Gastrocnemius medialis (tissue), 4 donors: Measurements from ENCODE around the gene VMP1. TPM values are rescaled to one million over a fixed set of nuclear protein-coding genes. Genes with fewer than 3 reads are reported as not detected.

Source experiments
- ATAC-seq, 2 donors: fragments of 150-250 bp; one replicate each; pipeline ENCODE4 v1.9.1; 2016
- DNase-seq, 2 donors: peaks; one replicate each; pipeline ENCODE4 v3.0.0-alpha.2; 2019
- H3K27ac ChIP-seq, 4 donors: fragments of 200-600 bp; sonication (generic); 1 replicate in 1 of 4; 2 replicates in 3 of 4; pipeline ENCODE4 v1.5.1; 2016 to 2018; ENCODE audit warnings: mild to moderate bottlenecking in 2 of 4, moderate library complexity in 1 of 4
- H3K27me3 ChIP-seq, 3 donors: fragments of 200-600 bp; sonication (generic) in 2 of 3; 1 replicate in 1 of 3; 2 replicates in 2 of 3; pipeline versions ENCODE4 v1.5.1 to v1.6.0; 2016 to 2019; ENCODE audit warnings: mild to moderate bottlenecking in 1 of 3, moderate library complexity in 1 of 3
- H3K36me3 ChIP-seq, 2 donors: fragments of 200-600 bp; sonication (generic) in 1 of 2; one replicate each; pipeline ENCODE4 v1.5.1; 2017 to 2018
- H3K4me1 ChIP-seq, 2 donors: fragments of 200-600 bp; sonication (generic) in 1 of 2; one replicate each; pipeline ENCODE4 v1.5.1; 2016 to 2017; ENCODE audit warnings: mild to moderate bottlenecking in 2 of 2
- H3K4me3 ChIP-seq, 4 donors: fragments of 200-600 bp; sonication (generic) in 3 of 4; 1 replicate in 1 of 4; 2 replicates in 3 of 4; pipeline ENCODE4 v1.5.1; 2016 to 2019; ENCODE audit warnings: mild to moderate bottlenecking in 2 of 4
- H3K9me3 ChIP-seq, 3 donors: fragments of 200-600 bp; sonication (generic) in 2 of 3; 1 replicate in 1 of 3; 2 replicates in 2 of 3; pipeline ENCODE4 v1.5.1; 2016 to 2019
- POLR2A ChIP-seq, 2 donors: fragments of 450-650 bp; IDR thresholded peaks; one replicate each; pipeline ENCODE4 v1.6.1; 2017; ENCODE audit warnings: antibody characterized with exemption in 2 of 2, mild to moderate bottlenecking in 2 of 2, moderate library complexity in 2 of 2
- in situ Hi-C, 4 donors: fragments of 200-750 bp; cut with MboI; loops; one replicate each; pipeline versions ENCODE4 v1.15.0 to v1.8.0; 2017; ENCODE audit warnings: low sequenced_read_pairs in 4 of 4
- intact Hi-C: fragments of 100-400 bp; cut with DNase I; formaldehyde crosslinking; loops from one replicate; pipeline ENCODE4 v1.15.1; 2023; ENCODE audit warnings: low total_unique reads
- total RNA-seq, 4 donors: library from RNA; depleted of rRNA; stranded (reverse); fragments of >200 nt; gene quantifications; one replicate each; pipeline versions ENCODE4 v1.1.0 to v1.2.3, GENCODE V29; 2016
- TF ChIP-seq, protein P1 (sequence below), 5 experiments: fragments of 450-650 bp in 3 of 5; fragments of 200-600 bp in 2 of 5; sonication (generic) in 2 of 5; IDR thresholded peaks in 4 of 5; conservative IDR thresholded peaks in 1 of 5; 1 replicate in 4 of 5; 2 replicates in 1 of 5; pipeline ENCODE4 v1.5.1; 2016 to 2019; ENCODE audit warnings: antibody characterized with exemption in 5 of 5, mild to moderate bottlenecking in 3 of 5, moderate library complexity in 3 of 5

The VMP1 gene
- total RNA-seq, 4 donors from 2014 or later, result 39.2 to 55.0 (median 48.4) TPM

DNA sequence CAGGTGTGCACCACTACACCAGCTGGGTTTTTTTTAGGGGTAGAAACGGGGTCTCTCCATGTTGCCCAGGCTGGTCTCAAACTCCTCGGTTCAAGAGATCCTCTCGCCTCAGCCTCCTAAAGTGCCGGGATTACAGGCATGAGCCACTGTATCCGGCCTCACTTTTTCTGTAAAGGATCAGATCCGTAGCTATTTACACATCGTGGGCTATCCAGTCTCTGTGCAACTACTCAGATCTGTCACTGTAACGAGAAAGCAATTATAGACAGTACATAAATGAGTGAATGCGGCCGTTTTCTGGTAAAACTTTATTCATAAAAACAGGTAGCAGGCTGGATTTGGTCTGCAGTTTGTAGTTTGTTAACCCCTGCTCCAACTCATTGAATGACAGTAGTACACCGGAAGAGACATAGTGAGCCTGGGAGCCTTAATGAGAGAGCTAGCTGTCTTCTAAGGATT is 44.5 kb downstream of the VMP1 start:
- intact Hi-C loops, result loop anchor here (2.0 to 5.0 kb wide), 3 partner anchors 87 to 285 kb away; no protein-coding TSS in a partner anchor
- Histone ChIP-seq H3K4me3 (no peak overlapping the region), H3K36me3 (no peaks in the 10 kb centered on the region), H3K27me3 (no peaks in the 10 kb centered on the region), H3K4me1 (peaks cover 6 to 8% of the 10 kb centered on the region in 2 donors), H3K27ac (peak overlapping the region in 1 of 4 donors; percentile 22), H3K9me3 (no peaks in the 10 kb centered on the region)
- TF ChIP-seq, protein P1, sequence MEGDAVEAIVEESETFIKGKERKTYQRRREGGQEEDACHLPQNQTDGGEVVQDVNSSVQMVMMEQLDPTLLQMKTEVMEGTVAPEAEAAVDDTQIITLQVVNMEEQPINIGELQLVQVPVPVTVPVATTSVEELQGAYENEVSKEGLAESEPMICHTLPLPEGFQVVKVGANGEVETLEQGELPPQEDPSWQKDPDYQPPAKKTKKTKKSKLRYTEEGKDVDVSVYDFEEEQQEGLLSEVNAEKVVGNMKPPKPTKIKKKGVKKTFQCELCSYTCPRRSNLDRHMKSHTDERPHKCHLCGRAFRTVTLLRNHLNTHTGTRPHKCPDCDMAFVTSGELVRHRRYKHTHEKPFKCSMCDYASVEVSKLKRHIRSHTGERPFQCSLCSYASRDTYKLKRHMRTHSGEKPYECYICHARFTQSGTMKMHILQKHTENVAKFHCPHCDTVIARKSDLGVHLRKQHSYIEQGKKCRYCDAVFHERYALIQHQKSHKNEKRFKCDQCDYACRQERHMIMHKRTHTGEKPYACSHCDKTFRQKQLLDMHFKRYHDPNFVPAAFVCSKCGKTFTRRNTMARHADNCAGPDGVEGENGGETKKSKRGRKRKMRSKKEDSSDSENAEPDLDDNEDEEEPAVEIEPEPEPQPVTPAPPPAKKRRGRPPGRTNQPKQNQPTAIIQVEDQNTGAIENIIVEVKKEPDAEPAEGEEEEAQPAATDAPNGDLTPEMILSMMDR (IDR thresholded peaks at IDR 0.05 in 4 of 5, conservative IDR thresholded peaks at IDR 0.05 in 1 of 5), result no peak
- in situ Hi-C loops, result no loop called here
- no peak for ATAC-seq
- DNase-seq, result no peak

DNA sequence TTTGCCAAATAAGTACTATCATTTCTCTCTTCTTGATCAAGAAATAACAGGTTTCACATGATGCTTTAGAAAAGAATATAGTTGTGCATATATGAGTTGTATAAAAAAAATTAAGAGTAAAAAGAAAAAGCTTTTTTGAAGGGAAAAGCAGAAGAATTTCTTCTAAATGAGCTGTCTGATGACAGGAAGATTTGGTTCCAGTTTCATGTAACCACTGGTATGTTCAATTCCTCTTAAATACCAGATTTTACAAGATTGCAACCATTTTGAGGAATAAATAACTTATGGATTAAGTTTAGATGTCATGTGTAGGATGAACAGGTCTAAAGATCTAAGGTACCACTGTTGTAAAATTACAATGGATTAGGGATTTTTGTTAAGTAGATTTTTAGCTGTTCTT is 45.0 kb downstream of the VMP1 start:
- TF ChIP-seq, protein P1 (IDR thresholded peaks at IDR 0.05 in 4 of 5, conservative IDR thresholded peaks at IDR 0.05 in 1 of 5), result no peak
- TF ChIP-seq POLR2A (IDR thresholded peaks at IDR 0.05), result no peak
- Histone ChIP-seq H3K9me3 (no peaks in the 10 kb centered on the region), H3K4me3 (no peak overlapping the region), H3K4me1 (peaks cover 6 to 8% of the 10 kb centered on the region in 2 donors), H3K27me3 (no peaks in the 10 kb centered on the region), H3K27ac (peak overlapping the region in 1 of 4 donors; percentile 22), H3K36me3 (no peaks in the 10 kb centered on the region)
- intact Hi-C loops, result loop anchor here (2.0 to 5.0 kb wide), 3 partner anchors 86 to 285 kb away; no protein-coding TSS in a partner anchor
- in situ Hi-C loops, result no loop called here
- ATAC-seq, result no peak
- no peak for DNase-seq

DNA sequence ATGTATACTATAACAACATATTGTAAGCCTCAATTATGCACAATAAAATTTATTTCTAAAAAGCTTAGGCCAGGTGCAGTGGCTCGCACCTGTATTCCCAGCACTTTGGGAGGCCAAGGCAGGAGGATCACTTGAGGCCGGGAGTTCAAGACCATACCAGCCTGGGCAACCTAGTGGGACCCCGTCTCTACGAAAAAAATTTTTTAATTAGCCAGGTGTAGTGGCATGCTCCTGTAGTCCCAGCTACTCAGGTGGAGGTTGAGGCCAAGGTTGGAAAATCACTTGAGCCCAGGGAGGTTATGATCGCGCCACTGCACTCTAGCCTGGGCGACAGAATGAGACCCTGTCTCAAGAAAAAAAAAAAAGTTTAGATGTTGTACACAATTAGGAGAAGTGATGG is 45.5 kb downstream of the VMP1 start:
- in situ Hi-C loops, result no loop called here

DNA sequence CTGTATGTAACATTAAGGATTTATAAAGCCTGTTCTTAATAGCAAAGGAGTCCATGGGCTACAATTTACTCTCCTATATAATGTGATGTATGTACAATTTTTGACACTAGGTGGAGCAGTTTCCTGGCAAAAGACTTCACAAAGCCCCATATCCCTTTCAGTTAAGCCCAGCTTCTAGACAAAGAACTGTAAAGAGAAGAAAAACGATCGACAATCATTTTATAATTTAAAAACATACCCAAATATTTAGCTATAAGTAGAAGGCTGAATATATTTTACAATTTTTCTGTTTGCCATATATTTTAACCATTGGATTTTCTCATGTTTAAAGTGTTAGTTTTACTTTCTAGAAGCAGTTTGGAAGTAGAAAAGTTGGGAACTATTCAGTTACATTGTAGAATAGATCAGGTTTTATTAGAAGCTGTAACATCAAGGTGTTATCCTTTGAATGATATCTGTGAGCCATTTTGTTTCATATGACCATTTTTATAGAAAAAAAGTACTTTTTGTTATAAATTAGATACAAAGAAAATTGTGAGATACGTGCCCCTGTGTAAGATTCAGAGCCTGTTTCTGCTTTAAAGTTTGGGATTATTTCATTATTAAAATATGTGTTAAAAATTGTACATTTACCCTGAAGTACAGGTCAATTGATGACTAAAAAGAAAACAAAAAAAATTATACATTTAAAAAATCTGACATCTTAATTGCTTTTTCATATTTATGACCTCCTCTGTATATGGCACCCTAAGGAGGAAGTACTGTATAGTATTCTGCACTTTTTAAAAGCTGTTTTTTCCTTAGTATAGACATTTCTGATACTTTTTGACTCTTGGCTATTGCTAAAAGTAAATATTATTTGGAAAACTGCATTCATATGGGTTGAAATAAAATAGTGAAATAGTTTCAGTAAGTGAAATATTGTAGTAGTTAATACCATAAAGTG is 46.3 kb downstream of the VMP1 start:
- intact Hi-C loops, result loop anchor here (2.0 to 5.0 kb wide), 3 partner anchors 85 to 284 kb away; no protein-coding TSS in a partner anchor
- peak overlapping the region; percentile 19 to 49 (median 36) for H3K27ac ChIP-seq

More for the DNA sequence above, 45.5 kb downstream of the VMP1 start:
- peak overlapping the region in 2 of 4 donors; percentile 19 to 49 for H3K27ac ChIP-seq
- H3K27me3 ChIP-seq, result no peaks in the 10 kb centered on the region
- ATAC-seq (peak in 1 of 2 donors; percentile 21), DNase-seq (no peak)
- H3K4me1 ChIP-seq, result peaks cover 6 to 8% of the 10 kb centered on the region in 2 donors
- no peak overlapping the region for H3K4me3 ChIP-seq
- H3K36me3 ChIP-seq, result no peaks in the 10 kb centered on the region
- TF ChIP-seq, protein P1 (IDR thresholded peaks at IDR 0.05 in 4 of 5, conservative IDR thresholded peaks at IDR 0.05 in 1 of 5), result no peak
- TF ChIP-seq POLR2A (IDR thresholded peaks at IDR 0.05), result no peak
- no peaks in the 10 kb centered on the region for H3K9me3 ChIP-seq
- intact Hi-C loops, result loop anchor here (2.0 to 5.0 kb wide), 3 partner anchors 86 to 284 kb away; no protein-coding TSS in a partner anchor

More for the DNA sequence above, 46.3 kb downstream of the VMP1 start:
- in situ Hi-C loops, result no loop called here
- no peak for TF ChIP-seq POLR2A (IDR thresholded peaks at IDR 0.05)
- TF ChIP-seq, protein P1 (IDR thresholded peaks at IDR 0.05 in 4 of 5, conservative IDR thresholded peaks at IDR 0.05 in 1 of 5), result peak; percentile 60 to 81 (median 74)
- peak; percentile 93 to 97 for ATAC-seq
- Histone ChIP-seq H3K27me3 (no peaks in the 10 kb centered on the region), H3K4me1 (peaks cover 6 to 8% of the 10 kb centered on the region in 2 donors), H3K36me3 (no peaks in the 10 kb centered on the region), H3K4me3 (peak overlapping the region in 1 of 4 donors; percentile 6), H3K9me3 (no peaks in the 10 kb centered on the region)
- peak in 1 of 2 donors; percentile 13 for DNase-seq
